ENCODE measurements around the gene RNF141. TPM values are rescaled to one million over a fixed set of nuclear protein-coding genes. Genes with fewer than 3 reads are reported as not detected.

RNF141 gene
- total RNA-seq, 1 donor from 2014 or later = 32.0 TPM

GRCh38 chr11:10584071-10584501, 43.1 kb upstream of the RNF141 start:
- H3K4me3 Mint-ChIP-seq (ENCODE audit: low read depth) = no peak overlapping the region
- H3K27ac Mint-ChIP-seq = no peak overlapping the region
- DNase-seq (ENCODE audit: low spot score, unreplicated experiment) = no peak
- peaks cover 4% of the 10 kb centered on the region for H3K27me3 Mint-ChIP-seq
- peaks cover 2% of the 10 kb centered on the region for H3K36me3 Mint-ChIP-seq (ENCODE audit: insufficient read depth)
- no peaks in the 10 kb centered on the region for H3K4me1 Mint-ChIP-seq (ENCODE audit: low read depth)
- no peak for TF ChIP-seq CTCF (IDR thresholded peaks at IDR 0.05; ENCODE audit: unreplicated experiment)
- peaks cover 4% of the 10 kb centered on the region for H3K9me3 Mint-ChIP-seq (ENCODE audit: low read depth)

- DNase-seq (ENCODE audit: low spot score, unreplicated experiment) = no peak
- Mint-ChIP-seq H3K9me3 (ENCODE audit: low read depth) (no peaks in the 10 kb centered on the region), H3K27ac (no peak overlapping the region), H3K4me1 (ENCODE audit: low read depth) (no peaks in the 10 kb centered on the region), H3K27me3 (peaks cover 4% of the 10 kb centered on the region), H3K36me3 (ENCODE audit: insufficient read depth) (no peaks in the 10 kb centered on the region), H3K4me3 (ENCODE audit: low read depth) (no peak overlapping the region)
- TF ChIP-seq CTCF (IDR thresholded peaks at IDR 0.05; ENCODE audit: unreplicated experiment) = no peak
Observed at GRCh38 chr11:10581481-10582019, 40.6 kb upstream of the RNF141 start.

- H3K27me3 Mint-ChIP-seq = peaks cover 4% of the 10 kb centered on the region
- no peak overlapping the region for H3K27ac Mint-ChIP-seq
- no peaks in the 10 kb centered on the region for H3K4me1 Mint-ChIP-seq (ENCODE audit: low read depth)
- no peaks in the 10 kb centered on the region for H3K9me3 Mint-ChIP-seq (ENCODE audit: low read depth)
- no peaks in the 10 kb centered on the region for H3K36me3 Mint-ChIP-seq (ENCODE audit: insufficient read depth)
- no peak for DNase-seq (ENCODE audit: low spot score, unreplicated experiment)
- H3K4me3 Mint-ChIP-seq (ENCODE audit: low read depth) = no peak overlapping the region
- TF ChIP-seq CTCF (IDR thresholded peaks at IDR 0.05; ENCODE audit: unreplicated experiment) = no peak
Observed at GRCh38 chr11:10580623-10581022, 39.6 kb upstream of the RNF141 start.

- Mint-ChIP-seq H3K27me3 (peaks cover 4% of the 10 kb centered on the region), H3K4me3 (ENCODE audit: low read depth) (no peak overlapping the region), H3K9me3 (ENCODE audit: low read depth) (no peaks in the 10 kb centered on the region), H3K27ac (no peak overlapping the region), H3K4me1 (ENCODE audit: low read depth) (no peaks in the 10 kb centered on the region), H3K36me3 (ENCODE audit: insufficient read depth) (no peaks in the 10 kb centered on the region)
- TF ChIP-seq CTCF (IDR thresholded peaks at IDR 0.05; ENCODE audit: unreplicated experiment) = no peak
- no peak for DNase-seq (ENCODE audit: low spot score, unreplicated experiment)
Observed at GRCh38 chr11:10579700-10580099, 38.7 kb upstream of the RNF141 start.

GRCh38 chr11:10576035-10576398, 35.0 kb upstream of the RNF141 start:
- Mint-ChIP-seq H3K9me3 (ENCODE audit: low read depth) (no peaks in the 10 kb centered on the region), H3K27ac (no peak overlapping the region)

More at GRCh38 chr11:10576035-10576398, 35.0 kb upstream of the RNF141 start:
- TF ChIP-seq CTCF (IDR thresholded peaks at IDR 0.05; ENCODE audit: unreplicated experiment) = no peak
- Mint-ChIP-seq H3K36me3 (ENCODE audit: insufficient read depth) (no peaks in the 10 kb centered on the region), H3K4me3 (ENCODE audit: low read depth) (no peak overlapping the region), H3K4me1 (ENCODE audit: low read depth) (no peaks in the 10 kb centered on the region), H3K27me3 (no peaks in the 10 kb centered on the region)
- DNase-seq (ENCODE audit: low spot score, unreplicated experiment) = no peak

Measured in progenitor cell of endocrine pancreas (in vitro differentiated cells).